Panc1 (cell line): ENCODE data around the gene GALNT16. TPM values are rescaled to one million over a fixed set of nuclear protein-coding genes. Genes with fewer than 3 reads are reported as not detected.

ENCODE experiments used
- ATAC-seq: fragments of 200-7000 bp; cut with Tn5 transposase; 2 replicates; pipeline ENCODE4 v1.9.1; 2020; ENCODE audit warnings: mild to moderate bottlenecking, moderate library complexity
- BruUV-seq: library from RNA; stranded (reverse); fragments of 400-500 nt; replicated peaks from 2 replicates; lab custom pipeline; 2021; lab: Mats Ljungman, UMichigan
- CTCF ChIA-PET: fragments of 300-600 bp; sonication (Branson Sonifier 250); formaldehyde crosslinking; loops from one replicate; lab custom pipeline; 2022; ENCODE audit warnings: antibody characterized with exemption; lab: Charles Lee
- POLR2A ChIA-PET: fragments of 300-600 bp; sonication (Branson Sonifier 250); formaldehyde crosslinking; loops from one replicate; lab custom pipeline; 2022; ENCODE audit warnings: antibody characterized with exemption; lab: Charles Lee
- DNase-seq: peaks from one replicate; pipeline ENCODE4 v3.0.0-alpha.2; 2010; ENCODE audit warnings: low read depth, low spot score
- H3K27ac ChIP-seq: 2 replicates; pipeline ENCODE4 v1.5.1; 2011; ENCODE audit warnings: mild to moderate bottlenecking, low read length, inconsistent platforms
- H3K27me3 ChIP-seq: fragments of 200-500 bp; sonication (Bioruptor generic); 2 replicates; pipeline ENCODE4 v1.6.0; 2014; ENCODE audit warnings: low read length, inconsistent platforms; ENCODE audit not compliant: control insufficient read depth, insufficient read depth
- H3K36me3 ChIP-seq: fragments of 200-500 bp; sonication (Bioruptor generic); 2 replicates; pipeline ENCODE4 v1.5.1; 2014; ENCODE audit warnings: inconsistent platforms, mild to moderate bottlenecking, low read length, moderate library complexity; ENCODE audit not compliant: control insufficient read depth, insufficient read depth
- H3K4me1 ChIP-seq: 2 replicates; pipeline ENCODE4 v1.5.1; 2011; ENCODE audit warnings: inconsistent platforms, mild to moderate bottlenecking, low read length, moderate library complexity; ENCODE audit not compliant: control insufficient read depth, insufficient read depth
- H3K4me3 ChIP-seq, 2 experiments: 2 replicates each; pipeline ENCODE4 v1.5.1; 2011 to 2012; ENCODE audit warnings: low read depth in 2 of 2, low read length in 2 of 2, mild to moderate bottlenecking in 2 of 2, inconsistent platforms in 1 of 2, moderate library complexity in 1 of 2
- H3K9me3 ChIP-seq: fragments of 200-500 bp; sonication (Bioruptor generic); 2 replicates; pipeline ENCODE4 v1.5.1; 2014; ENCODE audit warnings: low read depth, mild to moderate bottlenecking, inconsistent platforms, low read length, moderate library complexity; ENCODE audit not compliant: control insufficient read depth, insufficient read depth
- POLR2AphosphoS5 ChIP-seq: IDR thresholded peaks from 2 replicates; pipeline ENCODE4 v1.6.1; 2012; ENCODE audit warnings: mild to moderate bottlenecking, low read depth, low read length, moderate library complexity
- SIN3A ChIP-seq: IDR thresholded peaks from 2 replicates; pipeline ENCODE4 v1.6.1; 2012; ENCODE audit warnings: low read depth, mild to moderate bottlenecking, low read length, moderate library complexity, borderline replicate concordance; ENCODE audit not compliant: insufficient read depth
- TCF7L2 ChIP-seq: IDR thresholded peaks from 2 replicates; pipeline ENCODE4 v1.6.1; 2011; ENCODE audit warnings: mild to moderate bottlenecking, low read depth, low read length, inconsistent platforms
- in situ Hi-C: cut with HindIII; loops from 2 replicates; pipeline ENCODE4 v1.10.0; 2016; ENCODE audit warnings: low sequenced_read_pairs, low pct_unique_long_range_greater_than_20kb
- intact Hi-C: fragments of 100-400 bp; cut with micrococcal nuclease; formaldehyde crosslinking; loops from one replicate; pipeline ENCODE4 v1.10.0; 2022; ENCODE audit not compliant: unreplicated experiment
- total RNA-seq: library from RNA; stranded (reverse); gene quantifications from one replicate; pipeline ENCODE4 v1.2.1, GENCODE V29; 2021; ENCODE audit not compliant: unreplicated experiment
- TF ChIP-seq, protein P1 (sequence below): fragments of 450-650 bp; IDR thresholded peaks from 2 replicates; pipeline ENCODE4 v1.5.1; 2017; ENCODE audit warnings: mild to moderate bottlenecking
- TF ChIP-seq, protein P2 (sequence below), 2 experiments: IDR thresholded peaks; 2 replicates each; pipeline ENCODE4 v1.6.1; 2011 to 2012; ENCODE audit warnings: low read depth in 2 of 2, control low read depth in 1 of 2, low read length in 1 of 2, mild to moderate bottlenecking in 1 of 2, moderate library complexity in 1 of 2; ENCODE audit not compliant: insufficient read depth in 1 of 2

Gene GALNT16
- total RNA-seq, 1 experiment from 2014 or later = 0.72 TPM

DNA sequence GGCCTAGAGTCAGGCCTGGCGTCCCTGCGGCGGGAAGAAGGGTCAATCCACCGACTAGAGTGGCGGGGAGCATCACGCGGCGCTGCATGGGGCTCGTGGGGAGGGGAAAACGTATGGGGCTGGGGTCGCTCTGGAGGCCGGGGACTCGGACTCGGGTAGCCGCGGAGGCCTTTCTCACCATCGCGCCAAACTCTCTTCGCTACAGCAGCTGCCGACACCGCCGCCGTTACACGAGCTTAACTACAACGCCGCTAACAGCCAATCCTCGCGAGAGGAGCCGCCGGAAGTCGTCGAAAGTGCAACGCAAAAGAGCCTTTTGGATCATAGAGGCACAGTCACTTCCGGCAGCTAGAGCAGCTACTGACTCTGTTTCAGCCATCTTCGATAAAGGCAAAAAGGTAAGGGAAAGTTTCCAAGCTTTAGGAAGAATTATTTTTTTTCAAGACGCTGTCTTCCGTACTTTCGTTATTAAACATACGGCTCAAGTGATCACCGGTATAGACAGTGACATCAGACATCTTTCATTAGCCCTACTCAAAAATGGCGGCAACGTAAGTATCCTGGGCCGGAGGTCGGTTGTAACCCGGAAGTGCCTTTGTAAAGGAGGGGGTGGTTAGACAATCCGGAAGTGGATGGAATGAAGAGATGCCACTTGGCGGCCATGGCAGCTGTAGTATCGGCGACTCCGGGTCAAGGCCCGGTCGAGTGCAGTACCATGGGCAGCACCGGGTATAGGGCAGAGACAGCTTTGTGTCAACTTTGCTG is 138.3 kb downstream of the GALNT16 start, which contains the start of the genes ERH and SLC39A9:
TSS of gene ERH (minus strand) at position 247 of the 765 bp plus-strand sequence. CDS start at position 181, 66 bp downstream.
TSS of gene SLC39A9 (plus strand) at position 640 of the 765 bp plus-strand sequence. CDS start 678 bp downstream, outside the sequence.
- intact Hi-C loops (no loop called here), in situ Hi-C loops (no loop called here)
- peak within 1 kb of the TSS; percentile 96 for H3K27ac ChIP-seq
- ATAC-seq (peak; percentile 97), DNase-seq (peak; percentile 92)
- TF ChIP-seq POLR2AphosphoS5 (peak; percentile 66), TCF7L2 (no peak; the same call in 1 of the 2 replicates), SIN3A (0 out of 2 replicates have a peak, but pooled peaks have one; percentile 75)
- TF ChIP-seq, protein P1, sequence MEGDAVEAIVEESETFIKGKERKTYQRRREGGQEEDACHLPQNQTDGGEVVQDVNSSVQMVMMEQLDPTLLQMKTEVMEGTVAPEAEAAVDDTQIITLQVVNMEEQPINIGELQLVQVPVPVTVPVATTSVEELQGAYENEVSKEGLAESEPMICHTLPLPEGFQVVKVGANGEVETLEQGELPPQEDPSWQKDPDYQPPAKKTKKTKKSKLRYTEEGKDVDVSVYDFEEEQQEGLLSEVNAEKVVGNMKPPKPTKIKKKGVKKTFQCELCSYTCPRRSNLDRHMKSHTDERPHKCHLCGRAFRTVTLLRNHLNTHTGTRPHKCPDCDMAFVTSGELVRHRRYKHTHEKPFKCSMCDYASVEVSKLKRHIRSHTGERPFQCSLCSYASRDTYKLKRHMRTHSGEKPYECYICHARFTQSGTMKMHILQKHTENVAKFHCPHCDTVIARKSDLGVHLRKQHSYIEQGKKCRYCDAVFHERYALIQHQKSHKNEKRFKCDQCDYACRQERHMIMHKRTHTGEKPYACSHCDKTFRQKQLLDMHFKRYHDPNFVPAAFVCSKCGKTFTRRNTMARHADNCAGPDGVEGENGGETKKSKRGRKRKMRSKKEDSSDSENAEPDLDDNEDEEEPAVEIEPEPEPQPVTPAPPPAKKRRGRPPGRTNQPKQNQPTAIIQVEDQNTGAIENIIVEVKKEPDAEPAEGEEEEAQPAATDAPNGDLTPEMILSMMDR = no peak
- TF ChIP-seq, protein P2, sequence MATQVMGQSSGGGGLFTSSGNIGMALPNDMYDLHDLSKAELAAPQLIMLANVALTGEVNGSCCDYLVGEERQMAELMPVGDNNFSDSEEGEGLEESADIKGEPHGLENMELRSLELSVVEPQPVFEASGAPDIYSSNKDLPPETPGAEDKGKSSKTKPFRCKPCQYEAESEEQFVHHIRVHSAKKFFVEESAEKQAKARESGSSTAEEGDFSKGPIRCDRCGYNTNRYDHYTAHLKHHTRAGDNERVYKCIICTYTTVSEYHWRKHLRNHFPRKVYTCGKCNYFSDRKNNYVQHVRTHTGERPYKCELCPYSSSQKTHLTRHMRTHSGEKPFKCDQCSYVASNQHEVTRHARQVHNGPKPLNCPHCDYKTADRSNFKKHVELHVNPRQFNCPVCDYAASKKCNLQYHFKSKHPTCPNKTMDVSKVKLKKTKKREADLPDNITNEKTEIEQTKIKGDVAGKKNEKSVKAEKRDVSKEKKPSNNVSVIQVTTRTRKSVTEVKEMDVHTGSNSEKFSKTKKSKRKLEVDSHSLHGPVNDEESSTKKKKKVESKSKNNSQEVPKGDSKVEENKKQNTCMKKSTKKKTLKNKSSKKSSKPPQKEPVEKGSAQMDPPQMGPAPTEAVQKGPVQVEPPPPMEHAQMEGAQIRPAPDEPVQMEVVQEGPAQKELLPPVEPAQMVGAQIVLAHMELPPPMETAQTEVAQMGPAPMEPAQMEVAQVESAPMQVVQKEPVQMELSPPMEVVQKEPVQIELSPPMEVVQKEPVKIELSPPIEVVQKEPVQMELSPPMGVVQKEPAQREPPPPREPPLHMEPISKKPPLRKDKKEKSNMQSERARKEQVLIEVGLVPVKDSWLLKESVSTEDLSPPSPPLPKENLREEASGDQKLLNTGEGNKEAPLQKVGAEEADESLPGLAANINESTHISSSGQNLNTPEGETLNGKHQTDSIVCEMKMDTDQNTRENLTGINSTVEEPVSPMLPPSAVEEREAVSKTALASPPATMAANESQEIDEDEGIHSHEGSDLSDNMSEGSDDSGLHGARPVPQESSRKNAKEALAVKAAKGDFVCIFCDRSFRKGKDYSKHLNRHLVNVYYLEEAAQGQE (IDR thresholded peaks at IDR 0.05; ENCODE audit: insufficient read depth in 1 of 2, low read depth in 2 of 2, low read length in 1 of 2) = peak in 1 of 2 experiments; percentile 13; a peak in 1 of 4 replicates
- POLR2A ChIA-PET = interaction anchor here (0.7 kb wide), 1 partner anchor 14 kb away, joined by 4 read pairs; no protein-coding TSS in a partner anchor
- no peaks in the 10 kb centered on the region for H3K9me3 ChIP-seq
- peaks cover 34% of the 10 kb centered on the region for H3K36me3 ChIP-seq
- CTCF ChIA-PET = interaction anchor here (0.5 kb wide), 1 partner anchor 13 kb away, joined by 4 read pairs; no protein-coding TSS in a partner anchor
- H3K27me3 ChIP-seq = no peaks in the 10 kb centered on the region
- H3K4me1 ChIP-seq = peaks cover 20% of the 10 kb centered on the region
- peak within 1 kb of the TSS; percentile 82 to 98 for H3K4me3 ChIP-seq
- no TSS peak for BruUV-seq

- DNase-seq (no peak), ATAC-seq (peak; percentile 61)
- TF ChIP-seq, protein P1 = no peak
- TF ChIP-seq POLR2AphosphoS5 (no peak), TCF7L2 (no peak), SIN3A (no peak)
- TF ChIP-seq, protein P2 (IDR thresholded peaks at IDR 0.05; ENCODE audit: insufficient read depth in 1 of 2, low read depth in 2 of 2, low read length in 1 of 2) = 0 out of 4 replicates have a peak, but pooled peaks of 1 of the 2 experiments have one; percentile 4
- H3K4me1 ChIP-seq = peaks cover 20% of the 10 kb centered on the region
- TSS peak; percentile 71 for BruUV-seq
- no peaks in the 10 kb centered on the region for H3K27me3 ChIP-seq
- H3K4me3 ChIP-seq = peak overlapping the region; percentile 82 to 98
- H3K27ac ChIP-seq = peak overlapping the region; percentile 96
- H3K9me3 ChIP-seq = no peaks in the 10 kb centered on the region
- in situ Hi-C loops (no loop called here), intact Hi-C loops (no loop called here)
- peaks cover 29% of the 10 kb centered on the region for H3K36me3 ChIP-seq
- ChIA-PET CTCF (interaction anchor here (0.5 kb wide), 1 partner anchor 13 kb away, joined by 4 read pairs; no protein-coding TSS in a partner anchor), POLR2A (no interaction called here)
Measured at GRCh38 chr14:69398818-69399210, 138.9 kb downstream of the GALNT16 start.
